Measurements from ENCODE around the gene ARID1B.

GRCh38 chr6:156954816-156955215 lies 177.6 kb downstream of the ARID1B start:
- TF ChIP-seq CTCF (IDR thresholded peaks at IDR 0.05; ENCODE audit: insufficient read depth, low read depth, low read length) (no peak), EZH2 (IDR thresholded peaks at IDR 0.05; ENCODE audit: insufficient read depth, low read length) (no peak)

Data from astrocyte (in vitro differentiated cells and primary cell).